ENCODE measurements around the gene GPR35. TPM values are rescaled to one million over a fixed set of nuclear protein-coding genes. Genes with fewer than 3 reads are reported as not detected.

Gene GPR35
- polyA plus RNA-seq, 3 donors from 2014 or later = 0.89 to 1.6 TPM; not detected in 1

GRCh38 chr2:240593026-240593702 is 32.1 kb upstream of the GPR35 start:
- Mint-ChIP-seq H3K36me3 (peaks cover 0 to 7% (median 6%) of the 10 kb centered on the region in 3 donors), H3K4me1 (peaks cover 15 to 19% of the 10 kb centered on the region in 2 donors), H3K27me3 (ENCODE audit: low read depth in 3 of 3) (no peaks in the 10 kb centered on the region), H3K27ac (no peak overlapping the region), H3K4me3 (no peak overlapping the region), H3K9me3 (no peaks in the 10 kb centered on the region)
- no peak for DNase-seq

GRCh38 chr2:240593703-240594451 is 31.4 kb upstream of the GPR35 start:
- Mint-ChIP-seq H3K36me3 (peaks cover 0 to 3% (median 1%) of the 10 kb centered on the region in 3 donors), H3K27me3 (ENCODE audit: low read depth in 3 of 3) (no peaks in the 10 kb centered on the region), H3K27ac (no peak overlapping the region), H3K4me1 (peaks cover 8 to 12% of the 10 kb centered on the region in 2 donors), H3K9me3 (no peaks in the 10 kb centered on the region), H3K4me3 (no peak overlapping the region)
- no peak for DNase-seq

GRCh38 chr2:240594511-240595380 is 30.5 kb upstream of the GPR35 start:
- no peaks in the 10 kb centered on the region for H3K27me3 Mint-ChIP-seq (ENCODE audit: low read depth in 3 of 3)
- DNase-seq = no peak

GRCh38 chr2:240595381-240596079 is 29.8 kb upstream of the GPR35 start:
- Mint-ChIP-seq H3K27ac (no peak overlapping the region), H3K4me1 (peaks cover 3 to 7% of the 10 kb centered on the region in 2 donors), H3K4me3 (no peak overlapping the region), H3K27me3 (ENCODE audit: low read depth in 3 of 3) (peaks cover 0 to 1% (median 0%) of the 10 kb centered on the region in 3 donors), H3K36me3 (no peaks in the 10 kb centered on the region), H3K9me3 (no peaks in the 10 kb centered on the region)
- peak; percentile 33 to 44 (median 38) for DNase-seq

More at GRCh38 chr2:240594511-240595380, 30.5 kb upstream of the GPR35 start:
- Mint-ChIP-seq H3K36me3 (no peaks in the 10 kb centered on the region), H3K4me1 (peaks cover 3 to 7% of the 10 kb centered on the region in 2 donors), H3K4me3 (no peak overlapping the region), H3K27ac (no peak overlapping the region), H3K9me3 (no peaks in the 10 kb centered on the region)

GRCh38 chr2:240596080-240596460 is 29.2 kb upstream of the GPR35 start:
- Mint-ChIP-seq H3K9me3 (no peaks in the 10 kb centered on the region), H3K4me1 (peaks cover 1 to 4% of the 10 kb centered on the region in 2 donors), H3K36me3 (no peaks in the 10 kb centered on the region), H3K4me3 (no peak overlapping the region), H3K27ac (no peak overlapping the region), H3K27me3 (ENCODE audit: low read depth in 3 of 3) (peaks cover 0 to 1% (median 0%) of the 10 kb centered on the region in 3 donors)
- no peak for DNase-seq

- Mint-ChIP-seq H3K27ac (no peak overlapping the region), H3K4me1 (no peaks in the 10 kb centered on the region), H3K4me3 (no peak overlapping the region), H3K9me3 (no peaks in the 10 kb centered on the region), H3K27me3 (ENCODE audit: low read depth in 3 of 3) (peaks cover 0 to 1% (median 0%) of the 10 kb centered on the region in 3 donors), H3K36me3 (no peaks in the 10 kb centered on the region)
- DNase-seq = no peak
Measured at GRCh38 chr2:240596491-240596931, 28.8 kb upstream of the GPR35 start.

GRCh38 chr2:240597054-240597418 is 28.2 kb upstream of the GPR35 start:
- H3K9me3 Mint-ChIP-seq = no peaks in the 10 kb centered on the region
- H3K4me3 Mint-ChIP-seq = no peak overlapping the region
- no peaks in the 10 kb centered on the region for H3K4me1 Mint-ChIP-seq
- no peak overlapping the region for H3K27ac Mint-ChIP-seq
- no peak for DNase-seq
- no peaks in the 10 kb centered on the region for H3K36me3 Mint-ChIP-seq
- H3K27me3 Mint-ChIP-seq (ENCODE audit: low read depth in 3 of 3) = peaks cover 0 to 1% (median 0%) of the 10 kb centered on the region in 3 donors

- H3K9me3 Mint-ChIP-seq = no peaks in the 10 kb centered on the region
- peaks cover 0 to 1% (median 0%) of the 10 kb centered on the region in 3 donors for H3K27me3 Mint-ChIP-seq (ENCODE audit: low read depth in 3 of 3)
- H3K36me3 Mint-ChIP-seq = no peaks in the 10 kb centered on the region
- no peaks in the 10 kb centered on the region for H3K4me1 Mint-ChIP-seq
- no peak overlapping the region for H3K4me3 Mint-ChIP-seq
- no peak for DNase-seq
- H3K27ac Mint-ChIP-seq = no peak overlapping the region
Measured at GRCh38 chr2:240597419-240598181, 27.7 kb upstream of the GPR35 start.

GRCh38 chr2:240598311-240598911 is 26.9 kb upstream of the GPR35 start:
- H3K27me3 Mint-ChIP-seq (ENCODE audit: low read depth in 3 of 3) = peaks cover 0 to 1% (median 0%) of the 10 kb centered on the region in 3 donors
- no peaks in the 10 kb centered on the region for H3K9me3 Mint-ChIP-seq
- H3K4me3 Mint-ChIP-seq = no peak overlapping the region
- H3K36me3 Mint-ChIP-seq = no peaks in the 10 kb centered on the region
- H3K27ac Mint-ChIP-seq = no peak overlapping the region
- DNase-seq = no peak
- H3K4me1 Mint-ChIP-seq = no peaks in the 10 kb centered on the region

GRCh38 chr2:240599141-240599583 is 26.1 kb upstream of the GPR35 start:
- no peak for DNase-seq
- Mint-ChIP-seq H3K27me3 (ENCODE audit: low read depth in 3 of 3) (peaks cover 0 to 1% (median 0%) of the 10 kb centered on the region in 3 donors), H3K4me3 (no peak overlapping the region), H3K9me3 (no peaks in the 10 kb centered on the region), H3K36me3 (no peaks in the 10 kb centered on the region), H3K27ac (no peak overlapping the region), H3K4me1 (no peaks in the 10 kb centered on the region)

- H3K36me3 Mint-ChIP-seq = no peaks in the 10 kb centered on the region
- H3K9me3 Mint-ChIP-seq = no peaks in the 10 kb centered on the region
- no peak for DNase-seq
- peaks cover 2 to 7% of the 10 kb centered on the region in 2 donors for H3K4me1 Mint-ChIP-seq
- H3K27ac Mint-ChIP-seq = no peak overlapping the region
- peaks cover 0 to 1% (median 0%) of the 10 kb centered on the region in 3 donors for H3K27me3 Mint-ChIP-seq (ENCODE audit: low read depth in 3 of 3)
- H3K4me3 Mint-ChIP-seq = no peak overlapping the region
Measured at GRCh38 chr2:240600451-240600961, 24.8 kb upstream of the GPR35 start.

GRCh38 chr2:240601061-240601830 is 24.0 kb upstream of the GPR35 start:
- no peak overlapping the region for H3K27ac Mint-ChIP-seq
- peaks cover 0 to 1% (median 0%) of the 10 kb centered on the region in 3 donors for H3K27me3 Mint-ChIP-seq (ENCODE audit: low read depth in 3 of 3)
- no peaks in the 10 kb centered on the region for H3K9me3 Mint-ChIP-seq
- no peak overlapping the region for H3K4me3 Mint-ChIP-seq
- DNase-seq = no peak
- H3K36me3 Mint-ChIP-seq = no peaks in the 10 kb centered on the region
- H3K4me1 Mint-ChIP-seq = peaks cover 2 to 7% of the 10 kb centered on the region in 2 donors

Measured in immature natural killer cell (primary cell).